Stimulated activated CD8-positive, alpha-beta memory T cell treated with anti-CD3 and anti-CD28 coated beads, Interleukin-4, amount 100 ng/mL, for 4 hours (primary cell): ENCODE results near the gene PABPN1L.

Experiments
- DNase-seq, 2 donors: peaks; one replicate each; pipeline ENCODE4 v3.0.0-alpha.2; 2020; ENCODE audit warnings: low read depth in 2 of 2, low spot score in 1 of 2

The PABPN1L gene

GRCh38 chr16:88870608-88871348, 4.3 kb upstream of the PABPN1L start:
- no peak for DNase-seq

- DNase-seq = no peak
Measured at GRCh38 chr16:88869673-88869980, 3.2 kb upstream of the PABPN1L start.

- no peak for DNase-seq
Measured at GRCh38 chr16:88868974-88869672, 2.7 kb upstream of the PABPN1L start.

- DNase-seq = no peak
Measured at GRCh38 chr16:88867581-88868246, 1.3 kb upstream of the PABPN1L start.

- no peak for DNase-seq
Measured at GRCh38 chr16:88865742-88866141, 718 bp downstream of the PABPN1L start.

GRCh38 chr16:88865310-88865709, 1.1 kb downstream of the PABPN1L start:
- DNase-seq = no peak

GRCh38 chr16:88864521-88864920, 1.9 kb downstream of the PABPN1L start:
- no peak for DNase-seq

GRCh38 chr16:88864099-88864498, 2.4 kb downstream of the PABPN1L start:
- DNase-seq = no peak

- no peak for DNase-seq
Measured at GRCh38 chr16:88863426-88863825, 3.0 kb downstream of the PABPN1L start.

- no peak for DNase-seq
Measured at GRCh38 chr16:88862968-88863367, 3.5 kb downstream of the PABPN1L start.

GRCh38 chr16:88861359-88861758, 5.1 kb downstream of the PABPN1L start:
- no peak for DNase-seq

GRCh38 chr16:88859381-88860091, 6.9 kb downstream of the PABPN1L start:
- DNase-seq = no peak

GRCh38 chr16:88857728-88858339, 8.6 kb downstream of the PABPN1L start:
- DNase-seq = peak; percentile 38 to 55

- DNase-seq = peak; percentile 97 to 99
Measured at GRCh38 chr16:88856828-88857727, 9.4 kb downstream of the PABPN1L start, which contains the start of the genes GALNS and TRAPPC2L. TSS of gene GALNS (minus strand) at chr16:88856947. CDS start at chr16:88856877, 70 bp downstream. TSS of gene TRAPPC2L (plus strand) at chr16:88857127. CDS start at chr16:88857151, 24 bp downstream.

GRCh38 chr16:88856122-88856827, 10.2 kb downstream of the PABPN1L start:
- DNase-seq = no peak

GRCh38 chr16:88855736-88856121, 10.7 kb downstream of the PABPN1L start:
- DNase-seq = no peak

- DNase-seq = no peak
Measured at GRCh38 chr16:88855176-88855575, 11.3 kb downstream of the PABPN1L start.

- DNase-seq = no peak
Measured at GRCh38 chr16:88854306-88855111, 12.0 kb downstream of the PABPN1L start.
